Transverse colon (tissue), 4 donors: Measurements from ENCODE around the gene PTPRQ. TPM values are rescaled to one million over a fixed set of nuclear protein-coding genes. Genes with fewer than 3 reads are reported as not detected.

Experiments used
- DNase-seq: peaks from one replicate; pipeline ENCODE4 v3.0.0-alpha.2; 2019
- H3K27ac ChIP-seq, 4 donors: fragments of 200-600 bp; sonication (generic); 2 replicates each; pipeline ENCODE4 v1.5.1; 2016 to 2018; ENCODE audit warnings: inconsistent platforms in 4 of 4
- H3K27me3 ChIP-seq: fragments of 200-600 bp; sonication (generic); 2 replicates; pipeline ENCODE4 v1.5.1; 2017; ENCODE audit warnings: inconsistent platforms
- H3K36me3 ChIP-seq, 4 donors: fragments of 200-600 bp; sonication (generic); 2 replicates each; pipeline ENCODE4 v1.5.1; 2017 to 2019; ENCODE audit warnings: inconsistent platforms in 4 of 4
- H3K4me1 ChIP-seq, 4 donors: fragments of 200-600 bp; sonication (generic); 2 replicates each; pipeline ENCODE4 v1.5.1; 2017 to 2020; ENCODE audit warnings: inconsistent platforms in 4 of 4
- H3K4me3 ChIP-seq, 4 donors: fragments of 200-600 bp; sonication (generic); 1 replicate in 1 of 4; 2 replicates in 3 of 4; pipeline versions ENCODE4 v1.5.1 to v1.6.1; 2017 to 2019; ENCODE audit warnings: inconsistent platforms in 4 of 4
- H3K9me3 ChIP-seq, 2 donors: fragments of 200-600 bp; sonication (generic); 2 replicates each; pipeline ENCODE4 v1.5.1; 2017 to 2019; ENCODE audit warnings: inconsistent platforms in 2 of 2
- CTCF ChIP-seq, 5 experiments: fragments of 200-600 bp in 3 of 5; fragments of 450-650 bp in 2 of 5; sonication (generic) in 3 of 5; IDR thresholded peaks; 1 replicate in 2 of 5; 2 replicates in 3 of 5; pipeline ENCODE4 v1.5.1; 2016 to 2017; ENCODE audit warnings: antibody characterized with exemption in 5 of 5, inconsistent platforms in 3 of 5, mild to moderate bottlenecking in 2 of 5, moderate library complexity in 1 of 5
- EP300 ChIP-seq: sonication (generic); formaldehyde crosslinking; IDR thresholded peaks from one replicate; pipeline ENCODE4 v1.6.1; 2017; ENCODE audit warnings: antibody characterized with exemption, low read depth
- POLR2A ChIP-seq: fragments of 450-650 bp; IDR thresholded peaks from one replicate; pipeline ENCODE4 v1.6.1; 2016; ENCODE audit warnings: antibody characterized with exemption, mild to moderate bottlenecking, moderate library complexity
- POLR2AphosphoS5 ChIP-seq, 3 donors: sonication (generic); formaldehyde crosslinking; IDR thresholded peaks; one replicate each; pipeline ENCODE4 v1.6.1; 2016; ENCODE audit warnings: antibody characterized with exemption in 3 of 3
- WGBS, 2 donors: methylation state at CpG; one replicate each; pipeline ENCODE4 v1.1.5; 2018; ENCODE audit warnings: low coverage in 1 of 2; 5-methylcytosine and 5-hydroxymethylcytosine counted together
- in situ Hi-C, 4 donors: fragments of 200-750 bp; cut with MboI; loops; one replicate each; pipeline versions ENCODE4 v1.15.0 to v1.15.1; 2017; ENCODE audit warnings: low sequenced_read_pairs in 3 of 4, low pct_ligation_motif_present in 1 of 4, low pct_unique_long_range_greater_than_20kb in 1 of 4
- intact Hi-C: fragments of 100-400 bp; cut with DNase I; formaldehyde crosslinking; loops from one replicate; pipeline ENCODE4 v1.15.1; 2023; ENCODE audit warnings: low total_unique reads
- total RNA-seq, 4 donors: library from RNA; depleted of rRNA; stranded (reverse); fragments of >200 nt; gene quantifications; one replicate each; pipeline ENCODE4 v1.1.0, GENCODE V29; 2016

Gene PTPRQ
- total RNA-seq, 4 donors from 2014 or later = under 0.01 to 0.16 TPM; not detected in 2

DNA sequence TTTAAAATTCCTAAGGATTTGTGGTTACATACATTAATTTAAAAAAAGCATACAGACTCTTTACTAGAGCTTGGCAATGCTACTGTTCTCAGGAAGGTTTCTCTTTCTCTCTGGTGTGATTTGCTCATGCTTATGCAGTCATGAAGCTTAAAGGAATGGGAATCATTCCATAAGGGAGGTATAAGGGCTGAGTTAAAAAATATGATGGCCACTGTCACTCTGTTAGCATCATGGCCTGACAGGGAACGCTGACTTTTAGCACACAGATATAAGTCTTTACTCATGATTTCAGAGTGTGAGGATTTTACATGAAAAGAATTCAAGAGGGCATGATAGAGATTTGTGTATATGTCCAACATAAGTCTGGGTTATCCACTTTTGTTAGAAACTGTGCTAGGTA lies 276.5 kb downstream of the PTPRQ start:
- intact Hi-C loops = no loop called here
- H3K27ac ChIP-seq = no peak overlapping the region
- in situ Hi-C loops = no loop called here
- no peaks in the 10 kb centered on the region for H3K36me3 ChIP-seq
- DNase-seq = no peak
- no peaks in the 10 kb centered on the region for H3K4me1 ChIP-seq
- no peaks in the 10 kb centered on the region for H3K9me3 ChIP-seq
- H3K4me3 ChIP-seq = no peak overlapping the region
- TF ChIP-seq CTCF (IDR thresholded peaks at IDR 0.05) (no peak), POLR2A (no peak), EP300 (no peak), POLR2AphosphoS5 (IDR thresholded peaks at IDR 0.05) (no peak)
- 77 to 100% methylated on average over 1 of the region's 1 CpG for WGBS, 2 donors
- H3K27me3 ChIP-seq = peaks cover 22% of the 10 kb centered on the region

DNA sequence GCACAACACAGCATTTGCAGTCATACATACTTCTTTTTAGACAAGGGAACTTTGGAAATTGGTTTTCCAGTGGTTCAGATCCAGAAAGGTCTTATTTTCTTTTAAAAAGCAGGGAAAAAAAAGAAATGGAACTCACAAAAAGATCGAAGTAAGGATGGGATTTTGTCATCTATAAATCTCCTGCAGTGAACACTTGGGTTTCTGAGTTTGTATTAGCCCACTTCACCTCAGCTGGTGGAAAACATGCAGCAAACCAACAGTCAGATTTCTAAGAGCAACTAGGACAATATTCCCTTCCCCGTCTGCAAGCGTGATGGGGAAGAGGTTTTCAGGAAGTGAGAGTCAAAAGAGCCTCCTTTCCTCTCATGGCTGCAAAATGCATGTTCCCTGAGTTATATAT lies 277.3 kb downstream of the PTPRQ start:
- Histone ChIP-seq H3K27ac (no peak overlapping the region), H3K4me1 (no peaks in the 10 kb centered on the region), H3K36me3 (no peaks in the 10 kb centered on the region), H3K4me3 (no peak overlapping the region), H3K27me3 (peaks cover 14% of the 10 kb centered on the region), H3K9me3 (no peaks in the 10 kb centered on the region)
- DNase-seq = no peak
- intact Hi-C loops (no loop called here), in situ Hi-C loops (no loop called here)
- WGBS, 2 donors = 56 to 59% methylated on average over 3 of the region's 3 CpGs
- no peak for TF ChIP-seq CTCF (IDR thresholded peaks at IDR 0.05)
- no peak for TF ChIP-seq POLR2A
- no peak for TF ChIP-seq EP300
- no peak for TF ChIP-seq POLR2AphosphoS5 (IDR thresholded peaks at IDR 0.05)
